Measurements from ENCODE around the gene PDLIM5.

Gene PDLIM5

GRCh38 chr4:94407846-94408245 lies 43.9 kb upstream of the PDLIM5 start:
- peak; percentile 37; the same call in 1 of the 3 replicates for ATAC-seq
- TF ChIP-seq TOX (CRISPR knock-in tag; IDR thresholded peaks at IDR 0.05; ENCODE audit: borderline replicate concordance) (peak; percentile 26; the same call in 1 of the 2 replicates), ZNF8 (CRISPR knock-in tag; IDR thresholded peaks at IDR 0.05) (no peak), OSR1 (CRISPR knock-in tag; IDR thresholded peaks at IDR 0.05) (no peak), ARNTL (CRISPR knock-in tag; IDR thresholded peaks at IDR 0.05; ENCODE audit: borderline replicate concordance, low read depth) (no peak), PPARA (CRISPR knock-in tag; IDR thresholded peaks at IDR 0.05; ENCODE audit: borderline replicate concordance) (no peak), SNAI2 (CRISPR knock-in tag; IDR thresholded peaks at IDR 0.05) (no peak), TCF4 (CRISPR knock-in tag; IDR thresholded peaks at IDR 0.05; ENCODE audit: borderline replicate concordance) (no peak), POU6F1 (CRISPR knock-in tag; IDR thresholded peaks at IDR 0.05; ENCODE audit: borderline replicate concordance, low read depth) (no peak), ZC3H10 (CRISPR knock-in tag; IDR thresholded peaks at IDR 0.05) (no peak), GLIS3 (CRISPR knock-in tag; IDR thresholded peaks at IDR 0.05) (no peak), CSDC2 (CRISPR knock-in tag; IDR thresholded peaks at IDR 0.05) (no peak), ESRRG (CRISPR knock-in tag; IDR thresholded peaks at IDR 0.05) (no peak), TSHZ2 (CRISPR knock-in tag; IDR thresholded peaks at IDR 0.05) (no peak), RARB (CRISPR knock-in tag; IDR thresholded peaks at IDR 0.05) (no peak), PATZ1 (CRISPR knock-in tag; IDR thresholded peaks at IDR 0.05; ENCODE audit: borderline replicate concordance) (no peak), ZFP30 (CRISPR knock-in tag; IDR thresholded peaks at IDR 0.05) (no peak), ZNF70 (CRISPR knock-in tag; IDR thresholded peaks at IDR 0.05) (no peak), ZFP3 (CRISPR knock-in tag; IDR thresholded peaks at IDR 0.05) (no peak), CSRNP3 (CRISPR knock-in tag; IDR thresholded peaks at IDR 0.05) (no peak), BACH2 (CRISPR knock-in tag; IDR thresholded peaks at IDR 0.05; ENCODE audit: borderline replicate concordance) (no peak), ISL1 (CRISPR knock-in tag; IDR thresholded peaks at IDR 0.05) (peak; percentile 40; the same call in 1 of the 2 replicates), ZNF565 (CRISPR knock-in tag; conservative IDR thresholded peaks at IDR 0.05; ENCODE audit: low read depth) (no peak)
- TF ChIP-seq, protein P1, sequence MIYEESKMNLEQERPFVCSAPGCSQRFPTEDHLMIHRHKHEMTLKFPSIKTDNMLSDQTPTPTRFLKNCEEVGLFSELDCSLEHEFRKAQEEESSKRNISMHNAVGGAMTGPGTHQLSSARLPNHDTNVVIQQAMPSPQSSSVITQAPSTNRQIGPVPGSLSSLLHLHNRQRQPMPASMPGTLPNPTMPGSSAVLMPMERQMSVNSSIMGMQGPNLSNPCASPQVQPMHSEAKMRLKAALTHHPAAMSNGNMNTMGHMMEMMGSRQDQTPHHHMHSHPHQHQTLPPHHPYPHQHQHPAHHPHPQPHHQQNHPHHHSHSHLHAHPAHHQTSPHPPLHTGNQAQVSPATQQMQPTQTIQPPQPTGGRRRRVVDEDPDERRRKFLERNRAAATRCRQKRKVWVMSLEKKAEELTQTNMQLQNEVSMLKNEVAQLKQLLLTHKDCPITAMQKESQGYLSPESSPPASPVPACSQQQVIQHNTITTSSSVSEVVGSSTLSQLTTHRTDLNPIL (CRISPR knock-in tag; IDR thresholded peaks at IDR 0.05; ENCODE audit: low read depth), result 0 out of 2 replicates have a peak, but pooled peaks have one; percentile 22

DNA sequence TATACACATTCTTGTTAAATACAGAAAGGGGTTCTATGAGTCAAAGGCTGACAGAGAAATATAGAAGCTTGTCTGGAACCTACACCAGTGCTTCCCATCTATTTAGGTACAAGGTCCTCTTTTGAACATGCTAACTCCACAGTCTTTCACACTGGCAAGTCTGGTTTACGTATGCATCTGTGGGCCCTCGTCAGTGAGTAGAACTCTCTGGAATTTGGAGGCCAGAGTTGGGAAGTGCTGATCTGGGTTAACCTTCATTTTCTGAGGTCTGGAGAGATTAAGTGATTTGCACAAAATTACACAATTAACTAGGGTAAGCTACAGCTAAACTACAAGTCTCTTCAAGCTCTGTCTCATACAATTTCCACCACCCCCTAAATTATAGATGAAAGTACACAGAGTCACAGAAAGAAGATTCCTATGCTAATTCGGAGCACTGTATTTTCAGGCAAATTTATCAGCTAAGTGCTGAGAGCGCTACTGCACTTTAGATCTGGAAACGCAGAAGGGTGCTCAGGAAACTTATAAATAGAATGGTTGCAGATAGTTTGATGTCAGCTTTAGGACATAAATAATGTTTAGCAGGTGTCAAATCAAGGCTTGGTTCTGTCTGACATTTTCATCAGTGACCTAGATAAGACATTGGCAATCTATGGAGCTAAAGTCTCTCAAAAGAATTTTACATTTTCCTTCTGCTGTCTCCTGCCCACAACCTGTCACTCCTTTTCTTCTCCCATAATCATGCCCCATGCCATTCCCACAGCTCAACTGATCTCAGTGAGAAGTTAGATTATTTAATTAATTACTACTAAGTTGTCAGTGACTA lies 43.0 kb upstream of the PDLIM5 start:
- no peak for ATAC-seq

More for the DNA sequence above, 43.0 kb upstream of the PDLIM5 start:
- TF ChIP-seq PATZ1 (CRISPR knock-in tag; IDR thresholded peaks at IDR 0.05; ENCODE audit: borderline replicate concordance) (no peak), CSRNP3 (CRISPR knock-in tag; IDR thresholded peaks at IDR 0.05) (no peak), ZC3H10 (CRISPR knock-in tag; IDR thresholded peaks at IDR 0.05) (no peak), ESRRG (CRISPR knock-in tag; IDR thresholded peaks at IDR 0.05) (no peak)
- TF ChIP-seq, protein P1 (CRISPR knock-in tag; IDR thresholded peaks at IDR 0.05; ENCODE audit: low read depth), result no peak

Data from SK-N-SH treated with all-trans-retinoic acid at 6 μM for 48 hours (cell line).